Natural killer cell (primary cell): ENCODE data around the gene TANC1. TPM values are rescaled to one million over a fixed set of nuclear protein-coding genes. Genes with fewer than 3 reads are reported as not detected.

Experiments
- ATAC-seq, 3 donors: fragments of 150-1000 bp in 2 of 3; fragments of 200-7000 bp in 1 of 3; cut with Tn5 transposase; 1 replicate in 1 of 3; 2 replicates in 2 of 3; pipeline ENCODE4 v1.10.0; 2021; ENCODE audit warnings: mild to moderate bottlenecking in 2 of 3, moderate library complexity in 2 of 3
- DNase-seq, 2 donors: peaks; one replicate each; pipeline versions ENCODE4 v3.0.0 to v3.0.0-alpha.2; 2013 to 2021; ENCODE audit warnings: mixed read lengths in 1 of 2
- H3K27ac ChIP-seq: one replicate; pipeline ENCODE4 v1.5.1; 2013; ENCODE audit warnings: mild to moderate bottlenecking, low read length
- H3K27me3 ChIP-seq: one replicate; pipeline ENCODE4 v1.6.1; 2013; ENCODE audit warnings: low read length; ENCODE audit not compliant: control insufficient read depth, insufficient read depth
- H3K36me3 ChIP-seq: one replicate; pipeline ENCODE4 v1.6.1; 2013; ENCODE audit warnings: low read length; ENCODE audit not compliant: control insufficient read depth, insufficient read depth
- H3K4me1 ChIP-seq: one replicate; pipeline ENCODE4 v1.6.1; 2013; ENCODE audit warnings: low read length; ENCODE audit not compliant: control insufficient read depth, insufficient read depth
- H3K4me3 ChIP-seq: one replicate; pipeline ENCODE4 v1.5.1; 2013; ENCODE audit warnings: low read length
- H3K9me3 ChIP-seq: one replicate; pipeline ENCODE4 v1.6.1; 2013; ENCODE audit warnings: low read length; ENCODE audit not compliant: control insufficient read depth, insufficient read depth
- H3K27ac Mint-ChIP-seq, 2 donors: one replicate each; pipeline ENCODE4 v1.8.0; 2022; ENCODE audit warnings: mild to moderate bottlenecking in 2 of 2, mixed read lengths in 2 of 2, moderate library complexity in 1 of 2
- H3K27me3 Mint-ChIP-seq, 2 donors: one replicate each; pipeline ENCODE4 v1.8.0; 2022; ENCODE audit warnings: low read depth in 2 of 2, mixed read lengths in 2 of 2
- H3K36me3 Mint-ChIP-seq: one replicate; pipeline ENCODE4 v1.8.0; 2022; ENCODE audit warnings: mixed read lengths
- H3K4me1 Mint-ChIP-seq, 2 donors: one replicate each; pipeline ENCODE4 v1.8.0; 2022; ENCODE audit warnings: mixed read lengths in 2 of 2
- H3K4me3 Mint-ChIP-seq: one replicate; pipeline ENCODE4 v1.8.0; 2022; ENCODE audit warnings: mild to moderate bottlenecking, moderate library complexity, mixed read lengths
- H3K9me3 Mint-ChIP-seq, 2 donors: one replicate each; pipeline ENCODE4 v1.8.0; 2022; ENCODE audit warnings: mixed read lengths in 2 of 2
- WGBS: methylation state at CpG from one replicate; pipeline ENCODE4 v1.1.7; 2013; ENCODE audit warnings: missing lambda C conversion rate; ENCODE audit not compliant: insufficient coverage; 5-methylcytosine and 5-hydroxymethylcytosine counted together
- intact Hi-C: fragments of 100-400 bp; cut with micrococcal nuclease; formaldehyde crosslinking; loops from one replicate; pipeline ENCODE4 v1.14.2; 2022
- total RNA-seq, 4 donors: library from RNA; stranded (reverse); fragments of 120-200 nt in 1 of 4; gene quantifications; one replicate each; pipeline versions ENCODE4 v1.2.3 to v1.2.4, GENCODE V29; 2013 to 2022
- TF ChIP-seq, protein P1 (sequence below): fragments of 200-600 bp; IDR thresholded peaks from one replicate; pipeline ENCODE4 v1.8.0; 2022; ENCODE audit warnings: antibody characterized with exemption

The TANC1 gene
- total RNA-seq, 3 donors from 2014 or later (not counting 1 experiment from before 2014, with no cell fraction given): 0.82 to 4.2 (median 1.1) TPM

DNA sequence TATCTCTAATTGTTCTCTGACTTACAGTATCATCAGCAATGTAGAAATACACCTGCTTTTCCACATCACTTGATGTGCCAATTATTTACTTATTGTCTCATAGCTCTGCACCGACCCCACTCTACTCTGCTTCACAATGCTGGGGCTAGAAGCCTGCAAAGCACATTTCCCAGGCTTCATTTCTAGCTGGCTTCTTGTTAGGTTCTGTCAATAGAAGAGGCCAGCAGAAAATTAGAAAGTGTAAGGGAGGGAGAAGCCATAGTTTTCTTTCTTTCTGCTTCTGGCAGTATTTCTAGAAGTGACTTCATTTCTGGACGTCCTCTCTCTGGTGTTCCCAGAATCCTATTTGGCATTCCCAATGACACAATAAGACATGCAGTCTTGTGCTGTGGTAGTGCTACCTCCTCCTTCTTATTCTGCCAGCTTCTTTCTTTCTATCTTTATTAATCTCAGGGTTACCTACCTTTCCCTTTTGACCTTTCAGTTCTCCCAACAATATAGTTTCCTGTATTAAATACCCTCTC, 12.5 kb upstream of the TANC1 start:
- peaks cover 0 to 11% of the 10 kb centered on the region in 2 donors for H3K27me3 Mint-ChIP-seq
- no peak overlapping the region for H3K27ac Mint-ChIP-seq
- H3K4me3 Mint-ChIP-seq: no peak overlapping the region
- TF ChIP-seq, protein P1, sequence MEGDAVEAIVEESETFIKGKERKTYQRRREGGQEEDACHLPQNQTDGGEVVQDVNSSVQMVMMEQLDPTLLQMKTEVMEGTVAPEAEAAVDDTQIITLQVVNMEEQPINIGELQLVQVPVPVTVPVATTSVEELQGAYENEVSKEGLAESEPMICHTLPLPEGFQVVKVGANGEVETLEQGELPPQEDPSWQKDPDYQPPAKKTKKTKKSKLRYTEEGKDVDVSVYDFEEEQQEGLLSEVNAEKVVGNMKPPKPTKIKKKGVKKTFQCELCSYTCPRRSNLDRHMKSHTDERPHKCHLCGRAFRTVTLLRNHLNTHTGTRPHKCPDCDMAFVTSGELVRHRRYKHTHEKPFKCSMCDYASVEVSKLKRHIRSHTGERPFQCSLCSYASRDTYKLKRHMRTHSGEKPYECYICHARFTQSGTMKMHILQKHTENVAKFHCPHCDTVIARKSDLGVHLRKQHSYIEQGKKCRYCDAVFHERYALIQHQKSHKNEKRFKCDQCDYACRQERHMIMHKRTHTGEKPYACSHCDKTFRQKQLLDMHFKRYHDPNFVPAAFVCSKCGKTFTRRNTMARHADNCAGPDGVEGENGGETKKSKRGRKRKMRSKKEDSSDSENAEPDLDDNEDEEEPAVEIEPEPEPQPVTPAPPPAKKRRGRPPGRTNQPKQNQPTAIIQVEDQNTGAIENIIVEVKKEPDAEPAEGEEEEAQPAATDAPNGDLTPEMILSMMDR: no peak
- Histone ChIP-seq H3K4me3 (no peak overlapping the region), H3K27ac (no peak overlapping the region), H3K36me3 (no peaks in the 10 kb centered on the region), H3K9me3 (no peaks in the 10 kb centered on the region), H3K4me1 (no peaks in the 10 kb centered on the region), H3K27me3 (no peaks in the 10 kb centered on the region)
- H3K4me1 Mint-ChIP-seq: peaks cover 0 to 6% of the 10 kb centered on the region in 2 donors
- DNase-seq (no peak), ATAC-seq (no peak)
- no peaks in the 10 kb centered on the region for H3K36me3 Mint-ChIP-seq
- 97% methylated on average over 2 of the region's 2 CpGs for WGBS
- no peaks in the 10 kb centered on the region for H3K9me3 Mint-ChIP-seq
- intact Hi-C loops: no loop called here

DNA sequence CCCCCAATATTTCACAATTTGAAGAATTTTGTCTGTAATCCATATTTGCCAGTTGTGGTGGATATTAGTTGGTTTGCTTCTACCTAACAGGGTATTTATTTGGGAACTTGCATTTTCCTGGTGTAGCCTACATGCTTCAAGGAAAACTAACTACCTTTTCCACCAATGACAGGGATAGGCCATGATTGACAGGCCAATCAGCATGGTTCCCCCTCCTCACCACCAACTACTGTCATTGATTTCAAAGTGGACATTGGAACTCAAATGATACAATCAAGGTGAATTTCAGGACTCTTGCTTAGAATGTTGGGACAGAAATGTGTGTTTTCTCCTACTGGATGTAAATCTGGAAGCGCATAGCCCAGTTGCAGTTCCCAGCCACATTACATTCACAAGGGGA, 10.1 kb upstream of the TANC1 start:
- H3K27me3 ChIP-seq: no peaks in the 10 kb centered on the region
- H3K4me1 Mint-ChIP-seq: peaks cover 0 to 6% of the 10 kb centered on the region in 2 donors
- peaks cover 0 to 15% of the 10 kb centered on the region in 2 donors for H3K27me3 Mint-ChIP-seq
- no peak for DNase-seq
- no peak overlapping the region for H3K27ac ChIP-seq
- H3K4me3 Mint-ChIP-seq: no peak overlapping the region
- no peaks in the 10 kb centered on the region for H3K4me1 ChIP-seq
- no peak for ATAC-seq
- TF ChIP-seq, protein P1: no peak
- no peaks in the 10 kb centered on the region for H3K36me3 Mint-ChIP-seq
- H3K4me3 ChIP-seq: no peak overlapping the region
- no peaks in the 10 kb centered on the region for H3K9me3 Mint-ChIP-seq
- no peaks in the 10 kb centered on the region for H3K9me3 ChIP-seq
- intact Hi-C loops: no loop called here
- no peak overlapping the region for H3K27ac Mint-ChIP-seq
- H3K36me3 ChIP-seq: no peaks in the 10 kb centered on the region
- 86% methylated on average over 1 of the region's 1 CpG for WGBS

DNA sequence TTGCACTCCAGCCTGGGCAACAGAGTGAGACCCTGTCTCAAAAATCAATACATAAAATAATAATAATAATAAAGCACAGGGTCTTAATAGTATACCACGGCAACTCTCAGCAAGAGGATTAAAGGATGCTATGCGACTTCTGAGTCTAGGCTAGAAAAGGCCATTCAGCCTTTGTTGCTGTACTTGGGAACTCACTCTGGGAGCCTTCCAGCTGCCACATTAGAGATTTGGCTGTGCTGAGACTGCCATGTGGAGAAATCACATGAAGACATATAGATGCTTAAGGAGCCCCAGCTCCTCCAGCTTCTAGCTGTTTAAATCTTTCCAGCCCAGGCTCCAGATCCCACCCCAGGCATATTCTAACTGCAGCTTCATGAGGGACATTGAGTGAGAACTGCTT, 8.2 kb upstream of the TANC1 start:
- H3K36me3 ChIP-seq: no peaks in the 10 kb centered on the region
- no peak overlapping the region for H3K27ac ChIP-seq
- DNase-seq (no peak), ATAC-seq (no peak)
- H3K27me3 ChIP-seq: no peaks in the 10 kb centered on the region
- H3K4me1 ChIP-seq: no peaks in the 10 kb centered on the region
- TF ChIP-seq, protein P1: no peak
- intact Hi-C loops: no loop called here
- H3K9me3 ChIP-seq: no peaks in the 10 kb centered on the region
- Mint-ChIP-seq H3K27ac (no peak overlapping the region), H3K4me3 (no peak overlapping the region), H3K36me3 (no peaks in the 10 kb centered on the region), H3K9me3 (no peaks in the 10 kb centered on the region), H3K4me1 (no peaks in the 10 kb centered on the region), H3K27me3 (peaks cover 0 to 18% of the 10 kb centered on the region in 2 donors)
- 97% methylated on average over 2 of the region's 2 CpGs for WGBS
- H3K4me3 ChIP-seq: no peak overlapping the region

DNA sequence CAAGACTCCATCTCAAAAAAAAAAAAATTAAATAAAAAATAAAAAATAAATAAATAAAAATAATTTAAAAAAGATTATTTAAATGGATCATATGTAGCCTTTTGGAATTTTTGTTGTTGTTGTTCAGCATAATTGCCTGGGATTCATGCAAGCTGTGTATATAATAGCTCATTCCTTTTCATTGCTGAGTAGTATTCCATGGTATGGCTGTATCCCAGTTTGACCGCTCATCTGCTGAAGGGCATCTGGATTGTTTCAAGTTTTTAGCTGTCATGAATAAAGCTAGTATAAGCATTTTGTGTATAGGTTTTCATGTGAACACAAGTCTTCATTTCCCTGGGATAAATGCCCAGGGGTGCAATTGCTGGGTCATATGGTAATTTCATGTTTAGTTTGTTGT, 6.4 kb upstream of the TANC1 start:
- H3K27me3 Mint-ChIP-seq: peaks cover 12 to 20% of the 10 kb centered on the region in 2 donors

More for the DNA sequence above, 6.4 kb upstream of the TANC1 start:
- ATAC-seq (no peak), DNase-seq (no peak)
- Mint-ChIP-seq H3K27ac (no peak overlapping the region), H3K36me3 (no peaks in the 10 kb centered on the region), H3K4me3 (no peak overlapping the region), H3K9me3 (no peaks in the 10 kb centered on the region), H3K4me1 (no peaks in the 10 kb centered on the region)
- 95% methylated on average over 1 of the region's 1 CpG for WGBS
- Histone ChIP-seq H3K9me3 (no peaks in the 10 kb centered on the region), H3K4me1 (no peaks in the 10 kb centered on the region), H3K36me3 (no peaks in the 10 kb centered on the region), H3K27ac (no peak overlapping the region), H3K4me3 (no peak overlapping the region), H3K27me3 (peaks cover 2% of the 10 kb centered on the region)
- TF ChIP-seq, protein P1: no peak
- intact Hi-C loops: no loop called here
